Upper lobe of left lung (tissue), 4 donors: Measurements from ENCODE around the gene DYNC2H1.

Source experiments
- CTCF ChIP-seq, 6 experiments: fragments of 450-650 bp in 4 of 6; fragments of 200-600 bp in 2 of 6; sonication (generic) in 2 of 6; IDR thresholded peaks; one replicate each; pipeline ENCODE4 v1.5.1; 2016 to 2019; ENCODE audit warnings: antibody characterized with exemption in 6 of 6
- POLR2A ChIP-seq, 4 donors: fragments of 450-650 bp; IDR thresholded peaks; one replicate each; pipeline ENCODE4 v1.5.1; 2016 to 2017; ENCODE audit warnings: antibody characterized with exemption in 4 of 4, mild to moderate bottlenecking in 2 of 4

DNA sequence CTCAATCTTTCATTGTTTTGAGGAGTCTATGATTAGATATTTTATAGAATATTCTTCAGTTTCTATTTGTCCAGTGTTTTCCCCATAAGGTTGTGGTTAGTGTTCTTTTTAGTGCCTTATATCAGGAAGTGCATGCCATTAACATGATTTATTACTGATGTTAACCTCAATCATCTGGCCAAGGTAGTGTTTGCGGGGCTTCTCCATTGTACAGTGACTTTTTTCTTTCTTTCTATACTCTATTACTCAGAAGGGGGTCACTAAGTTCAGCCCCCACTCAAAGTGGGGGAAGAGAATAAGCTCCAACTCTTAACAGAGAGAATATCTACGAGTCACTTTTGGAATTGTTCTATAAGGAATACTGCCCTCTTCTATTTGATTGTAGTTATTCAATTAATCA, 415.8 kb downstream of the DYNC2H1 start:
- TF ChIP-seq CTCF (IDR thresholded peaks at IDR 0.05) (no peak), POLR2A (IDR thresholded peaks at IDR 0.05) (no peak)
